Activated CD8-positive, alpha-beta memory T cell treated with anti-CD3 and anti-CD28 coated beads, Interleukin-2, amount 50 U/mL, for 48 hours (primary cell): ENCODE results near the gene CFAP74.

Experiments used
- DNase-seq: peaks from one replicate; pipeline ENCODE4 v3.0.0-alpha.2; 2020

Gene CFAP74

GRCh38 chr1:2042830-2043773, 39.5 kb upstream of the CFAP74 start:
- no peak for DNase-seq

GRCh38 chr1:2041887-2042286, 38.3 kb upstream of the CFAP74 start:
- no peak for DNase-seq

GRCh38 chr1:2041305-2041704, 37.7 kb upstream of the CFAP74 start:
- no peak for DNase-seq

- no peak for DNase-seq
Observed at GRCh38 chr1:2039251-2039650, 35.7 kb upstream of the CFAP74 start.

GRCh38 chr1:2038229-2038628, 34.6 kb upstream of the CFAP74 start:
- no peak for DNase-seq

- no peak for DNase-seq
Observed at GRCh38 chr1:2037314-2037979, 33.9 kb upstream of the CFAP74 start.

GRCh38 chr1:2036287-2036686, 32.7 kb upstream of the CFAP74 start:
- no peak for DNase-seq

GRCh38 chr1:2033165-2033564, 29.6 kb upstream of the CFAP74 start:
- DNase-seq = no peak

- DNase-seq = no peak
Observed at GRCh38 chr1:2032737-2033136, 29.2 kb upstream of the CFAP74 start.

GRCh38 chr1:2031546-2032540, 28.3 kb upstream of the CFAP74 start:
- no peak for DNase-seq

GRCh38 chr1:2030076-2030871, 26.7 kb upstream of the CFAP74 start:
- DNase-seq = no peak

GRCh38 chr1:2029561-2029960, 26.0 kb upstream of the CFAP74 start:
- DNase-seq = no peak

- DNase-seq = no peak
Observed at GRCh38 chr1:2028870-2029560, 25.4 kb upstream of the CFAP74 start.

- DNase-seq = no peak
Observed at GRCh38 chr1:2027961-2028583, 24.5 kb upstream of the CFAP74 start.

GRCh38 chr1:2025491-2025981, 21.9 kb upstream of the CFAP74 start:
- no peak for DNase-seq

- no peak for DNase-seq
Observed at GRCh38 chr1:2024887-2025286, 21.3 kb upstream of the CFAP74 start.

- no peak for DNase-seq
Observed at GRCh38 chr1:2024451-2024850, 20.9 kb upstream of the CFAP74 start.

- no peak for DNase-seq
Observed at GRCh38 chr1:2023187-2023586, 19.6 kb upstream of the CFAP74 start.

- no peak for DNase-seq
Observed at GRCh38 chr1:2022063-2022770, 18.6 kb upstream of the CFAP74 start.

GRCh38 chr1:2021550-2021949, 18.0 kb upstream of the CFAP74 start:
- DNase-seq = no peak
